OCI-LY1 (cell line): ENCODE data around the gene KLHL8.

Experiments
- CTCF ChIP-seq: fragments of 200-600 bp; sonication (generic), shearing (Covaris generic); IDR thresholded peaks from 2 replicates; pipeline ENCODE4 v1.5.1; 2017; ENCODE audit warnings: mild to moderate bottlenecking, antibody characterized with exemption, low read length, moderate library complexity, mixed read lengths
- EZH2 ChIP-seq: fragments of 200-600 bp; sonication (generic), shearing (Covaris generic); IDR thresholded peaks from 2 replicates; pipeline ENCODE4 v1.8.0; 2017; ENCODE audit warnings: borderline replicate concordance, mixed run types, mild to moderate bottlenecking, antibody characterized with exemption, low read length, moderate library complexity, mixed read lengths

- TF ChIP-seq EZH2 (no peak), CTCF (no peak)
These were observed 102.7 kb downstream of the KLHL8 start for GRCh38 chr4:87117732-87118075.
